KG1 (cell line): ENCODE results near the gene CTNND2.
"Not testable (repeated sequence)": the region's sequence is repeated elsewhere in the genome, so short reads cannot be mapped to it uniquely, and the experiment has no call there.

ENCODE experiments used
- DNase-seq: peaks from one replicate; lab custom pipeline; 2025; lab: John Stamatoyannopoulos, UW

The CTNND2 gene

GRCh38 chr5:11313694-11314093 lies 590.6 kb downstream of the CTNND2 start:
- not testable (repeated sequence) for DNase-seq

GRCh38 chr5:11311731-11312130 lies 592.5 kb downstream of the CTNND2 start:
- DNase-seq, result no peak

GRCh38 chr5:11311272-11311671 lies 593.0 kb downstream of the CTNND2 start:
- DNase-seq, result no peak

GRCh38 chr5:11310158-11310557 lies 594.1 kb downstream of the CTNND2 start:
- DNase-seq, result no peak

GRCh38 chr5:11306365-11306764 lies 597.9 kb downstream of the CTNND2 start:
- DNase-seq, result no peak

GRCh38 chr5:11305245-11305644 lies 599.0 kb downstream of the CTNND2 start:
- DNase-seq, result no peak

- no peak for DNase-seq
Measured at GRCh38 chr5:11304641-11305040, 599.6 kb downstream of the CTNND2 start.

- no peak for DNase-seq
Measured at GRCh38 chr5:11302663-11303062, 601.6 kb downstream of the CTNND2 start.

- no peak for DNase-seq
Measured at GRCh38 chr5:11301171-11301570, 603.1 kb downstream of the CTNND2 start.

- DNase-seq, result no peak
Measured at GRCh38 chr5:11300736-11301135, 603.5 kb downstream of the CTNND2 start.

- no peak for DNase-seq
Measured at GRCh38 chr5:11298877-11299276, 605.4 kb downstream of the CTNND2 start.

- DNase-seq, result no peak
Measured at GRCh38 chr5:11293523-11293922, 610.7 kb downstream of the CTNND2 start.

- DNase-seq, result no peak
Measured at GRCh38 chr5:11292648-11293356, 611.4 kb downstream of the CTNND2 start.

GRCh38 chr5:11289733-11290132 lies 614.5 kb downstream of the CTNND2 start:
- DNase-seq, result no peak

- DNase-seq, result no peak
Measured at GRCh38 chr5:11289208-11289607, 615.0 kb downstream of the CTNND2 start.

GRCh38 chr5:11281842-11282241 lies 622.4 kb downstream of the CTNND2 start:
- no peak for DNase-seq

GRCh38 chr5:11277323-11277722 lies 626.9 kb downstream of the CTNND2 start:
- DNase-seq, result no peak

- DNase-seq, result no peak
Measured at GRCh38 chr5:11273180-11273903, 630.9 kb downstream of the CTNND2 start.

- DNase-seq, result no peak
Measured at GRCh38 chr5:11269515-11269914, 634.7 kb downstream of the CTNND2 start.

- no peak for DNase-seq
Measured at GRCh38 chr5:11268891-11269290, 635.4 kb downstream of the CTNND2 start.

GRCh38 chr5:11266331-11266730 lies 637.9 kb downstream of the CTNND2 start:
- no peak for DNase-seq

GRCh38 chr5:11261241-11261640 lies 643.0 kb downstream of the CTNND2 start:
- DNase-seq, result no peak

- no peak for DNase-seq
Measured at GRCh38 chr5:11258001-11258400, 646.2 kb downstream of the CTNND2 start.

GRCh38 chr5:11252523-11252922 lies 651.7 kb downstream of the CTNND2 start:
- no peak for DNase-seq
